ENCODE data around the gene ITGB7. TPM values are rescaled to one million over a fixed set of nuclear protein-coding genes. Genes with fewer than 3 reads are reported as not detected.
A peak's percentile ranks its signal among the peaks of the same experiment; 100 is the strongest.

ITGB7 gene
- total RNA-seq, 4 donors from 2014 or later: 2.0 to 3.8 (median 2.4) TPM; not detected in 1

DNA sequence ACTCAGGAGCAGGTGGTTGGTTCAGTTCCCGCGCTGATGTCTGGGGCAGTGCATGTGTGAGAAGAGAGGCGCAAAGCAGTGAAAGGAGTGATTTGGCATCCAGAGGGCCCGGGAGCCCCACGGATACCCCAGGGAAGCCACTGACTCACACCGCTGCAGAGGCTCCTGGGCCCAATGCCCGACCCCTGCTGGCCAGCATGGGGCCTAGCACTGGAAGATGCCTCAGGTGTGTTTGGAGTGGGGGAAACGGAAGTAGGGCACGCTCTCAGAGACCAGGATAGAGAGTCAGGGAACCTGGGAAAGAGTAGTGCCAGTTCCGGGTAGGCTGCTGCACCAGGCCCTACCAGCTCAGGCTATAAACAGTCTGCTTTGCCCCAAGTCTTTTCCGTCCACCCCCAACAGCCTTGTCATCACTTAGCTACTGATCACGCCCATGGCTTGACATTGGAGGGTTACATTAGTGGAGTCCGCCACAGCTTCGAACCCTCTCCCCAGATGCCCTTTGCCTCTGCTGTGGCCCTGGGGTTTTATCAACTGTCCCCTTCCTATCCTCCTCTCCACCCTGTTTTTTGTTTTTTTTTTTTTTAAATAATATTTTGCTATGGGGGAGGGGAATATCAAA is 16.8 kb downstream of the ITGB7 start:
- H3K9me3 ChIP-seq: no peaks in the 10 kb centered on the region
- no peak overlapping the region for H3K4me3 ChIP-seq
- no peaks in the 10 kb centered on the region for H3K36me3 ChIP-seq
- peak overlapping the region; percentile 28 to 34 for H3K27ac ChIP-seq
- intact Hi-C loops (cut with DNase I; ENCODE audit: low total_unique reads): loop anchor here (10.0 kb wide), 1 partner anchor 125 kb away; no protein-coding TSS in a partner anchor
- peak; percentile 57 to 69 for DNase-seq
- no peaks in the 10 kb centered on the region for H3K4me1 ChIP-seq
- no peaks in the 10 kb centered on the region for H3K27me3 ChIP-seq
- TF ChIP-seq POLR2A (IDR thresholded peaks at IDR 0.05): no peak
- TF ChIP-seq CTCF (IDR thresholded peaks at IDR 0.05): peak; percentile 61 to 85 (median 72)

DNA sequence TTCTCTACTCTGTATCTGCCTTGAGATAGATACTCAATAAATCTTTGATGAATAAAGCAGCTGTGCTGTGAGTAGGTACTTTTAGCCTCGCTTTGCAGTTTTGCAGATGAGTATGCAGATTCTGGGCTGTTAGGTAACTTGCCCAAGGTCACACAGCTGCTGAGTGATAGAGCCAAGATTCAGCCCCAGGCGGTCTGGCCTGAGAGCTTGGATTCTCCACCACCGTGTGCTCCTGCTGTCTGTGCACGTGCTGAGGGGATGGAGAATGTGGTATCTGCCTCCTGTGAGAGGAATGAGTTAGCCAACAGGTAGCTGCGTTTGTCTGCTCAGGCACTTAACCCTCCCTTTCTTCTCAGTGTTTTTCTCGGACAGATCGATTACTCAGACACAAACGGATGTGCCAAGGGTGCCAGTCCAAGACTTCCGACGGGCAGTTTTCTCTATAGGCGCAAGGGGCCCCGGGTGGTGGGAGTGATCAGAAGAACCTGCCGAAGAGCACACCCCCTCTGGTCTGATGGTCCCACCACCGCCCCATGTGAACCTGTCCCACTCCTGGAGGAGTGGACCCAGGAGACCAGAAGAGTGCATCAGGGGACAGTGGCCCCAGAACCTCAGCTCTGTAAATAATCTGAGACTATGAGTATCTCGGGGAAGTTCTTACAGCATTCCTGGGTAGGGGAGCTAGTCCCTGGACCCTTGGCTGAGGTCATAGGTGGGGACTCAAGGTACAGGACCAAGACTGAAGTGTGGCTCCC is 19.7 kb downstream of the ITGB7 start:
- TF ChIP-seq CTCF (IDR thresholded peaks at IDR 0.05) (no peak), POLR2A (IDR thresholded peaks at IDR 0.05) (no peak)
- H3K4me3 ChIP-seq: no peak overlapping the region
- peak in 1 of 2 donors; percentile 6 for DNase-seq
- no peaks in the 10 kb centered on the region for H3K9me3 ChIP-seq
- H3K27me3 ChIP-seq: no peaks in the 10 kb centered on the region
- H3K27ac ChIP-seq: no peak overlapping the region
- intact Hi-C loops (cut with DNase I; ENCODE audit: low total_unique reads): no loop called here
- peaks cover 0 to 7% of the 10 kb centered on the region in 2 donors for H3K4me1 ChIP-seq
- H3K36me3 ChIP-seq: no peaks in the 10 kb centered on the region

DNA sequence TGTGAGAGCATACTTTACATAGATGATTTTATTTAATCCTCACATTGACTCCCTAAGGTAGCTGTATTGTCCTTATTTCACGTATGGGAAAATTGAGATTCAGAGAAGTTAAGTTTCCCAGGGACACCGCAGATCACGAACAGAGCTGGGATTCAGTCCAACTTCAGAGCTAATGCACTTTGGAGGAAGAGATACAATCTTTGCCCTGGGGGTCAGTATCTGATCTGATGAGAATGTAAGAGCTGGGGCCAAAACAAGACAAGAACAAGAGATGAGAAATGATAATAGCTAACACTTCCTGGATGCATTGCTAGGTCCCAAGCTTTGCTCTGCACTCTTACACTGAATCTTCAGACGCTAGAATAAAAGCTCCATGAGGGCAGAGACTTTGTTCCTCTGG is 20.3 kb downstream of the ITGB7 start:
- H3K27me3 ChIP-seq: no peaks in the 10 kb centered on the region
- intact Hi-C loops (cut with DNase I; ENCODE audit: low total_unique reads): no loop called here
- no peak for DNase-seq
- no peaks in the 10 kb centered on the region for H3K36me3 ChIP-seq
- H3K4me3 ChIP-seq: no peak overlapping the region
- TF ChIP-seq POLR2A (IDR thresholded peaks at IDR 0.05): no peak
- no peak for TF ChIP-seq CTCF (IDR thresholded peaks at IDR 0.05)
- peaks cover 2 to 12% of the 10 kb centered on the region in 2 donors for H3K4me1 ChIP-seq
- H3K27ac ChIP-seq: no peak overlapping the region
- no peaks in the 10 kb centered on the region for H3K9me3 ChIP-seq

DNA sequence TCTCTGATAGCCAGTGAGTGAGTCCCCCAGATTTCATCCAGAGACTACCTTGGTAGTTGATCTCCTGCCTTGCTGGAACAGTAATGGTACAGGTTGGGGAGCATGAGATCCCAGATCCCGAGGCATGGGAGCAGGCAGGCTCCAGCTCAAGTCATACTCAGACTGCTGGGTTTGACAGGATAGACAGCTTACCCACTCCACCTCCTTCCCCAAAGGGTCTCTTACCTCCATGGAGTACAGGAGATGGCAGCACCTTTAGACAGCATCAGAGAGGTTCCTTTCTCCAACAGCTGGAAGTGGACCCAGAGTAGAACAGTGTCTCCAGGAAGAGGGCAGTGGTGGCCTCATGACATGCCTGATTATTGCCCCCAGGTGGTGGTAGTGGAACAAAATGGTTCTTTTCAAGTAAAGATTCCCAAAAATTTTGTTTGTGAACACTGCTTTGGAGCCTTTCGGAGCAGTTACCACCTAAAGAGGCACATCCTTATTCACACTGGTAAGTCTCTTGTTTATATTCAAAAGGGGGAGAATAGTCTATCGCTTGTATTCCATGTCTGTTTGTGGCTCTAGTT is 21.4 kb downstream of the ITGB7 start:
- Histone ChIP-seq H3K4me1 (peaks cover 6 to 14% of the 10 kb centered on the region in 2 donors), H3K4me3 (no peak overlapping the region), H3K27me3 (no peaks in the 10 kb centered on the region), H3K36me3 (no peaks in the 10 kb centered on the region), H3K9me3 (no peaks in the 10 kb centered on the region), H3K27ac (no peak overlapping the region)
- TF ChIP-seq POLR2A (IDR thresholded peaks at IDR 0.05) (no peak), CTCF (IDR thresholded peaks at IDR 0.05) (no peak)
- intact Hi-C loops (cut with DNase I; ENCODE audit: low total_unique reads): no loop called here
- DNase-seq: no peak

- no peaks in the 10 kb centered on the region for H3K27me3 ChIP-seq
- H3K4me1 ChIP-seq: peaks cover 6 to 14% of the 10 kb centered on the region in 2 donors
- no peak overlapping the region for H3K27ac ChIP-seq
- TF ChIP-seq CTCF (IDR thresholded peaks at IDR 0.05): no peak
- no peak for TF ChIP-seq POLR2A (IDR thresholded peaks at IDR 0.05)
- no peak overlapping the region for H3K4me3 ChIP-seq
- peak in 1 of 2 donors; percentile 13 for DNase-seq
- no peaks in the 10 kb centered on the region for H3K9me3 ChIP-seq
- no peaks in the 10 kb centered on the region for H3K36me3 ChIP-seq
- intact Hi-C loops (cut with DNase I; ENCODE audit: low total_unique reads): no loop called here
Measured at GRCh38 chr12:53184828-53185227, 22.2 kb downstream of the ITGB7 start.
